ENCODE measurements around the gene NT5C2.

DNA sequence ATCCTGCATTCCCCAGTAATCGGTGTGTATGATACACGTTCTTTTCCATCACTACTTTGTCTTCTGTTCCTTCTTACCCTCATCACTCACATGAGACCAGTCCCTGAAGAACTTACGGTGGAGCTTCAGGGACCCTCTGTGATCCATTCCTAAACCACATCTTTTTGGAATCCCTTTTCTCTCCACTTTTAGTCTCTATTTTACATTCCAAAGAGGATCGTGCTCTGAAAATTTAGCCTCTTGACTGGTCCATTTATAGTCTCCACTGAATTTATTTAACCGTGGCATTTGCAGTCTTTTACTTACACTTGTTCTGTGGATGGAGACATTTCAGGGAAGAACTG lies 109.1 kb downstream of the NT5C2 start:
- TF ChIP-seq EZH2 (IDR thresholded peaks at IDR 0.05; ENCODE audit: insufficient read depth, poor library complexity, severe bottlenecking) (no peak), EZH2phosphoT487 (IDR thresholded peaks at IDR 0.05; ENCODE audit: insufficient read depth, low read depth) (no peak)

All from GM23248 (cell line).